ENCODE results near the gene PTPRD.

Gene PTPRD

GRCh38 chr9:8569823-8570222 is 2043.0 kb downstream of the PTPRD start:
- no peak for TF ChIP-seq CTCF (IDR thresholded peaks at IDR 0.05; ENCODE audit: insufficient read depth, missing control alignments)
- DNase-seq (ENCODE audit: insufficient read length, low spot score) (no peak), FAIRE-seq (no peak)

GRCh38 chr9:8567963-8568579 is 2044.7 kb downstream of the PTPRD start:
- no peak for DNase-seq (ENCODE audit: insufficient read length, low spot score)
- no peak for FAIRE-seq
- TF ChIP-seq CTCF (IDR thresholded peaks at IDR 0.05; ENCODE audit: insufficient read depth, missing control alignments), result no peak

- DNase-seq (ENCODE audit: insufficient read length, low spot score) (no peak), FAIRE-seq (no peak)
- TF ChIP-seq CTCF (IDR thresholded peaks at IDR 0.05; ENCODE audit: insufficient read depth, missing control alignments), result no peak
Measured at GRCh38 chr9:8564960-8565359, 2047.8 kb downstream of the PTPRD start.

GRCh38 chr9:8560560-8561525 is 2052.0 kb downstream of the PTPRD start:
- DNase-seq (ENCODE audit: insufficient read length, low spot score), result no peak
- no peak for TF ChIP-seq CTCF (IDR thresholded peaks at IDR 0.05; ENCODE audit: insufficient read depth, missing control alignments)
- FAIRE-seq, result no peak

GRCh38 chr9:8558176-8558575 is 2054.6 kb downstream of the PTPRD start:
- no peak for FAIRE-seq
- TF ChIP-seq CTCF (IDR thresholded peaks at IDR 0.05; ENCODE audit: insufficient read depth, missing control alignments), result no peak
- no peak for DNase-seq (ENCODE audit: insufficient read length, low spot score)

GRCh38 chr9:8555762-8556500 is 2056.9 kb downstream of the PTPRD start:
- no peak for TF ChIP-seq CTCF (IDR thresholded peaks at IDR 0.05; ENCODE audit: insufficient read depth, missing control alignments)
- no peak for DNase-seq (ENCODE audit: insufficient read length, low spot score)
- FAIRE-seq, result no peak
